Neural cell (in vitro differentiated cells): ENCODE measurements around the gene VHLL.

Experiments
- EP300 ChIP-seq: fragments of 450-650 bp; conservative IDR thresholded peaks from 2 replicates; pipeline ENCODE4 v1.6.1; 2014; ENCODE audit warnings: antibody characterized with exemption, mild to moderate bottlenecking, moderate library complexity; ENCODE audit not compliant: poor library complexity, severe bottlenecking
- EZH2 ChIP-seq: fragments of 200-600, 300-800 bp; shearing (Covaris generic), sonication (generic); IDR thresholded peaks from 2 replicates; pipeline ENCODE4 v1.6.1; 2014; ENCODE audit warnings: antibody characterized with exemption, low read length, borderline replicate concordance, mild to moderate bottlenecking; ENCODE audit not compliant: insufficient read depth, poor library complexity, severe bottlenecking
- MXI1 ChIP-seq: fragments of 450-650 bp; conservative IDR thresholded peaks from 2 replicates; pipeline ENCODE4 v1.6.1; 2014; ENCODE audit warnings: antibody characterized with exemption, mild to moderate bottlenecking; ENCODE audit not compliant: poor library complexity, severe bottlenecking
- POLR2AphosphoS5 ChIP-seq: IDR thresholded peaks from 2 replicates; pipeline ENCODE4 v1.6.1; 2012
- RAD21 ChIP-seq: fragments of 450-650 bp; conservative IDR thresholded peaks from 2 replicates; pipeline ENCODE4 v1.6.1; 2014; ENCODE audit warnings: antibody characterized with exemption, mild to moderate bottlenecking, moderate library complexity
- SMC3 ChIP-seq: fragments of 450-650 bp; conservative IDR thresholded peaks from 2 replicates; pipeline ENCODE4 v1.6.1; 2014; ENCODE audit warnings: antibody characterized with exemption, mild to moderate bottlenecking, moderate library complexity; ENCODE audit not compliant: poor library complexity
- TF ChIP-seq, protein P1 (sequence below): IDR thresholded peaks from 2 replicates; pipeline ENCODE4 v1.6.1; 2012; ENCODE audit warnings: borderline replicate concordance
- TF ChIP-seq, protein P2 (sequence below): fragments of 450-650 bp; IDR thresholded peaks from 2 replicates; pipeline ENCODE4 v1.5.1; 2014; ENCODE audit warnings: antibody characterized with exemption, mild to moderate bottlenecking, moderate library complexity; ENCODE audit not compliant: poor library complexity, severe bottlenecking

DNA sequence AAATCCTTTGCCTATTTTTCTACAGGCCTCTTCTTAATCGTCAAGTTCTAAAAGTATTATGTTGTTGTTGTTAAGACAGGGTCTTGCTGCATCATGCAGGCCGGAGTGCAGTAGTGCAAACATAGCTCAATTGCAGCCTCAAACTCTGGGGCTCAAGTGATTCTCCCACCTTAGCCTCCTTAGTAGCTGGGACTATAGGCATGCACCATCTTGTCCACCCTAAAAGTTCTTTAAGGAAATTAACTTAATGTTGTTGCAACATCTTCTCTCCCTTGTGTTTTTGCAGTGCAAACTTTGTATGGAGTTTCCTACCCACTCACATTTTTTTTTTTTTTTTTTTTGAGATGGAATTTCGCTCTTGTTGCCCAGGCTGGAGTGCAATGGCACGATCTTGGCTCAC lies 4.1 kb upstream of the VHLL start:
- TF ChIP-seq, protein P1, sequence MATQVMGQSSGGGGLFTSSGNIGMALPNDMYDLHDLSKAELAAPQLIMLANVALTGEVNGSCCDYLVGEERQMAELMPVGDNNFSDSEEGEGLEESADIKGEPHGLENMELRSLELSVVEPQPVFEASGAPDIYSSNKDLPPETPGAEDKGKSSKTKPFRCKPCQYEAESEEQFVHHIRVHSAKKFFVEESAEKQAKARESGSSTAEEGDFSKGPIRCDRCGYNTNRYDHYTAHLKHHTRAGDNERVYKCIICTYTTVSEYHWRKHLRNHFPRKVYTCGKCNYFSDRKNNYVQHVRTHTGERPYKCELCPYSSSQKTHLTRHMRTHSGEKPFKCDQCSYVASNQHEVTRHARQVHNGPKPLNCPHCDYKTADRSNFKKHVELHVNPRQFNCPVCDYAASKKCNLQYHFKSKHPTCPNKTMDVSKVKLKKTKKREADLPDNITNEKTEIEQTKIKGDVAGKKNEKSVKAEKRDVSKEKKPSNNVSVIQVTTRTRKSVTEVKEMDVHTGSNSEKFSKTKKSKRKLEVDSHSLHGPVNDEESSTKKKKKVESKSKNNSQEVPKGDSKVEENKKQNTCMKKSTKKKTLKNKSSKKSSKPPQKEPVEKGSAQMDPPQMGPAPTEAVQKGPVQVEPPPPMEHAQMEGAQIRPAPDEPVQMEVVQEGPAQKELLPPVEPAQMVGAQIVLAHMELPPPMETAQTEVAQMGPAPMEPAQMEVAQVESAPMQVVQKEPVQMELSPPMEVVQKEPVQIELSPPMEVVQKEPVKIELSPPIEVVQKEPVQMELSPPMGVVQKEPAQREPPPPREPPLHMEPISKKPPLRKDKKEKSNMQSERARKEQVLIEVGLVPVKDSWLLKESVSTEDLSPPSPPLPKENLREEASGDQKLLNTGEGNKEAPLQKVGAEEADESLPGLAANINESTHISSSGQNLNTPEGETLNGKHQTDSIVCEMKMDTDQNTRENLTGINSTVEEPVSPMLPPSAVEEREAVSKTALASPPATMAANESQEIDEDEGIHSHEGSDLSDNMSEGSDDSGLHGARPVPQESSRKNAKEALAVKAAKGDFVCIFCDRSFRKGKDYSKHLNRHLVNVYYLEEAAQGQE: no peak
- TF ChIP-seq, protein P2, sequence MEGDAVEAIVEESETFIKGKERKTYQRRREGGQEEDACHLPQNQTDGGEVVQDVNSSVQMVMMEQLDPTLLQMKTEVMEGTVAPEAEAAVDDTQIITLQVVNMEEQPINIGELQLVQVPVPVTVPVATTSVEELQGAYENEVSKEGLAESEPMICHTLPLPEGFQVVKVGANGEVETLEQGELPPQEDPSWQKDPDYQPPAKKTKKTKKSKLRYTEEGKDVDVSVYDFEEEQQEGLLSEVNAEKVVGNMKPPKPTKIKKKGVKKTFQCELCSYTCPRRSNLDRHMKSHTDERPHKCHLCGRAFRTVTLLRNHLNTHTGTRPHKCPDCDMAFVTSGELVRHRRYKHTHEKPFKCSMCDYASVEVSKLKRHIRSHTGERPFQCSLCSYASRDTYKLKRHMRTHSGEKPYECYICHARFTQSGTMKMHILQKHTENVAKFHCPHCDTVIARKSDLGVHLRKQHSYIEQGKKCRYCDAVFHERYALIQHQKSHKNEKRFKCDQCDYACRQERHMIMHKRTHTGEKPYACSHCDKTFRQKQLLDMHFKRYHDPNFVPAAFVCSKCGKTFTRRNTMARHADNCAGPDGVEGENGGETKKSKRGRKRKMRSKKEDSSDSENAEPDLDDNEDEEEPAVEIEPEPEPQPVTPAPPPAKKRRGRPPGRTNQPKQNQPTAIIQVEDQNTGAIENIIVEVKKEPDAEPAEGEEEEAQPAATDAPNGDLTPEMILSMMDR: no peak
- no peak for TF ChIP-seq EZH2
- no peak for TF ChIP-seq EP300
- TF ChIP-seq POLR2AphosphoS5: no peak
- TF ChIP-seq RAD21: no peak
- TF ChIP-seq SMC3: no peak
- no peak for TF ChIP-seq MXI1
